GM08714 (cell line): ENCODE results near the gene ZDHHC3.

ENCODE experiments used
- H3K4me3 ChIP-seq: fragments of 200-500 bp; sonication (Bioruptor generic); 2 replicates; pipeline ENCODE4 v1.5.1; 2014; ENCODE audit warnings: mild to moderate bottlenecking, low read length, inconsistent platforms
- ZNF274 ChIP-seq: IDR thresholded peaks from 2 replicates; pipeline ENCODE4 v1.6.1; 2012; ENCODE audit warnings: mild to moderate bottlenecking, low read depth, low read length

The ZDHHC3 gene

GRCh38 chr3:44913868-44914468 lies 62.0 kb downstream of the ZDHHC3 start:
- TF ChIP-seq ZNF274: no peak
- H3K4me3 ChIP-seq: no peak overlapping the region

- no peak; the same call in 1 of the 2 replicates for TF ChIP-seq ZNF274
- no peak overlapping the region for H3K4me3 ChIP-seq
These were observed 65.3 kb downstream of the ZDHHC3 start for GRCh38 chr3:44910693-44911092.

GRCh38 chr3:44909063-44909462 lies 66.9 kb downstream of the ZDHHC3 start:
- no peak for TF ChIP-seq ZNF274
- no peak overlapping the region for H3K4me3 ChIP-seq

- no peak overlapping the region for H3K4me3 ChIP-seq
- no peak for TF ChIP-seq ZNF274
These were observed 68.4 kb downstream of the ZDHHC3 start for GRCh38 chr3:44907612-44908011.

GRCh38 chr3:44906997-44907396 lies 69.0 kb downstream of the ZDHHC3 start:
- TF ChIP-seq ZNF274: no peak
- no peak overlapping the region for H3K4me3 ChIP-seq

GRCh38 chr3:44905446-44906157 lies 70.4 kb downstream of the ZDHHC3 start:
- TF ChIP-seq ZNF274: no peak
- no peak overlapping the region for H3K4me3 ChIP-seq

GRCh38 chr3:44903751-44904150 lies 72.2 kb downstream of the ZDHHC3 start:
- TF ChIP-seq ZNF274: no peak
- no peak overlapping the region for H3K4me3 ChIP-seq

- H3K4me3 ChIP-seq: no peak overlapping the region
- TF ChIP-seq ZNF274: no peak
These were observed 72.7 kb downstream of the ZDHHC3 start for GRCh38 chr3:44903314-44903713.

- no peak overlapping the region for H3K4me3 ChIP-seq
- TF ChIP-seq ZNF274: no peak
These were observed 73.3 kb downstream of the ZDHHC3 start for GRCh38 chr3:44902628-44903027.

- no peak for TF ChIP-seq ZNF274
- no peak overlapping the region for H3K4me3 ChIP-seq
These were observed 76.1 kb downstream of the ZDHHC3 start for GRCh38 chr3:44899683-44900367.

GRCh38 chr3:44896440-44896839 lies 79.5 kb downstream of the ZDHHC3 start:
- H3K4me3 ChIP-seq: no peak overlapping the region
- no peak for TF ChIP-seq ZNF274

GRCh38 chr3:44894485-44894884 lies 81.5 kb downstream of the ZDHHC3 start:
- TF ChIP-seq ZNF274: no peak
- H3K4me3 ChIP-seq: no peak overlapping the region

- TF ChIP-seq ZNF274: no peak
These were observed 82.9 kb downstream of the ZDHHC3 start for GRCh38 chr3:44893097-44893496.

GRCh38 chr3:44892689-44893088 lies 83.3 kb downstream of the ZDHHC3 start:
- H3K4me3 ChIP-seq: no peak overlapping the region
- no peak for TF ChIP-seq ZNF274

More at GRCh38 chr3:44893097-44893496, 82.9 kb downstream of the ZDHHC3 start:
- no peak overlapping the region for H3K4me3 ChIP-seq

- TF ChIP-seq ZNF274: no peak
- no peak overlapping the region for H3K4me3 ChIP-seq
These were observed 85.1 kb downstream of the ZDHHC3 start for GRCh38 chr3:44890852-44891251.

- TF ChIP-seq ZNF274: no peak
These were observed 85.7 kb downstream of the ZDHHC3 start for GRCh38 chr3:44890258-44890657.

More at GRCh38 chr3:44890258-44890657, 85.7 kb downstream of the ZDHHC3 start:
- H3K4me3 ChIP-seq: no peak overlapping the region
